ENCODE results near the gene WAC. TPM values are rescaled to one million over a fixed set of nuclear protein-coding genes. Genes with fewer than 3 reads are reported as not detected.
"Not testable (repeated sequence)": the region's sequence is repeated elsewhere in the genome, so short reads cannot be mapped to it uniquely, and the experiment has no call there.

WAC gene
- total RNA-seq, 1 donor: 86.7 TPM

GRCh38 chr10:28496481-28496961 lies 36.4 kb upstream of the WAC start:
- H3K4me3 ChIP-seq (ENCODE audit: low read depth, low read length): no peak overlapping the region
- TF ChIP-seq CTCF (IDR thresholded peaks at IDR 0.05; ENCODE audit: insufficient read depth, low read length): no peak
- no peak for DNase-seq (ENCODE audit: low read depth)

- DNase-seq (ENCODE audit: low read depth): no peak
- no peak overlapping the region for H3K4me3 ChIP-seq (ENCODE audit: low read depth, low read length)
- TF ChIP-seq CTCF (IDR thresholded peaks at IDR 0.05; ENCODE audit: insufficient read depth, low read length): no peak
Observed at GRCh38 chr10:28497313-28498126, 35.4 kb upstream of the WAC start.

- H3K4me3 ChIP-seq (ENCODE audit: low read depth, low read length); DNase-seq (ENCODE audit: low read depth): not testable (repeated sequence)
Observed at GRCh38 chr10:28500203-28500602, 32.7 kb upstream of the WAC start.

- TF ChIP-seq CTCF (IDR thresholded peaks at IDR 0.05; ENCODE audit: insufficient read depth, low read length): no peak
- H3K4me3 ChIP-seq (ENCODE audit: low read depth, low read length): no peak overlapping the region
- peak; percentile 6 for DNase-seq (ENCODE audit: low read depth)
Observed at GRCh38 chr10:28503114-28503513, 29.8 kb upstream of the WAC start.

- DNase-seq (ENCODE audit: low read depth): no peak
- no peak for TF ChIP-seq CTCF (IDR thresholded peaks at IDR 0.05; ENCODE audit: insufficient read depth, low read length)
- no peak overlapping the region for H3K4me3 ChIP-seq (ENCODE audit: low read depth, low read length)
Observed at GRCh38 chr10:28505359-28505959, 27.5 kb upstream of the WAC start.

- H3K4me3 ChIP-seq (ENCODE audit: low read depth, low read length): no peak overlapping the region
- no peak for TF ChIP-seq CTCF (IDR thresholded peaks at IDR 0.05; ENCODE audit: insufficient read depth, low read length)
- no peak for DNase-seq (ENCODE audit: low read depth)
Observed at GRCh38 chr10:28508304-28508925, 24.5 kb upstream of the WAC start.

- no peak overlapping the region for H3K4me3 ChIP-seq (ENCODE audit: low read depth, low read length)
- no peak for TF ChIP-seq CTCF (IDR thresholded peaks at IDR 0.05; ENCODE audit: insufficient read depth, low read length)
- DNase-seq (ENCODE audit: low read depth): no peak
Observed at GRCh38 chr10:28509286-28509685, 23.6 kb upstream of the WAC start.

Measured in fibroblast of the aortic adventitia (primary cell).